ENCODE data around the gene SVEP1.
A peak's percentile ranks its signal among the peaks of the same experiment; 100 is the strongest.
"Not testable (repeated sequence)": the region's sequence is repeated elsewhere in the genome, so short reads cannot be mapped to it uniquely, and the experiment has no call there.

Gene SVEP1

GRCh38 chr9:110531776-110532175 lies 47.8 kb downstream of the SVEP1 start:
- H3K27me3 ChIP-seq (ENCODE audit: insufficient read depth, low read length, poor library complexity), result no peaks in the 10 kb centered on the region
- no peak overlapping the region for H2BK15ac ChIP-seq (replicated peaks; ENCODE audit: low read depth)
- peak; percentile 25 for DNase-seq

GRCh38 chr9:110531241-110531640 lies 48.3 kb downstream of the SVEP1 start:
- H3K4me3 ChIP-seq (ENCODE audit: low read length); H3K27ac ChIP-seq (ENCODE audit: low read depth, low read length); H3K9ac ChIP-seq (ENCODE audit: low read length); H2AK5ac ChIP-seq (ENCODE audit: low read length); H3K36me3 ChIP-seq (ENCODE audit: control insufficient read depth, insufficient read depth, low read length); H4K5ac ChIP-seq (ENCODE audit: low read length); H4K8ac ChIP-seq (ENCODE audit: low read depth, low read length); H3K18ac ChIP-seq (ENCODE audit: low read length); H2BK15ac ChIP-seq (replicated peaks; ENCODE audit: low read depth); H3K79me1 ChIP-seq (ENCODE audit: low read length); DNase-seq; H3K4ac ChIP-seq (ENCODE audit: low read depth, low read length); H3K79me2 ChIP-seq (ENCODE audit: control insufficient read depth, insufficient read depth, low read length); H3K27me3 ChIP-seq (ENCODE audit: insufficient read depth, low read length, poor library complexity); H3K56ac ChIP-seq (ENCODE audit: low read length); H3K23ac ChIP-seq (ENCODE audit: low read length); H3K4me2 ChIP-seq (ENCODE audit: low read length); H2BK120ac ChIP-seq (ENCODE audit: low read depth, low read length); H3K4me1 ChIP-seq (ENCODE audit: control insufficient read depth, low read depth, low read length); H2BK5ac ChIP-seq (ENCODE audit: low read length): not testable (repeated sequence)
- no CpG with 5 or more reads among the region's 1 CpG for WGBS (ENCODE audit: extremely low coverage, insufficient coverage, low lambda C conversion rate)

More at GRCh38 chr9:110531776-110532175, 47.8 kb downstream of the SVEP1 start:
- Histone ChIP-seq H4K8ac (ENCODE audit: low read depth, low read length) (no peak overlapping the region), H3K9ac (ENCODE audit: low read length) (no peak overlapping the region), H2BK5ac (ENCODE audit: low read length) (no peak overlapping the region), H3K4me3 (ENCODE audit: low read length) (no peak overlapping the region), H4K5ac (ENCODE audit: low read length) (no peak overlapping the region), H3K56ac (ENCODE audit: low read length) (no peak overlapping the region), H3K36me3 (ENCODE audit: control insufficient read depth, insufficient read depth, low read length) (no peaks in the 10 kb centered on the region), H3K18ac (ENCODE audit: low read length) (no peak overlapping the region), H3K4me2 (ENCODE audit: low read length) (no peak overlapping the region), H3K23ac (ENCODE audit: low read length) (no peak overlapping the region), H3K27ac (ENCODE audit: low read depth, low read length) (no peak overlapping the region), H3K79me1 (ENCODE audit: low read length) (no peaks in the 10 kb centered on the region), H3K4me1 (ENCODE audit: control insufficient read depth, low read depth, low read length) (no peaks in the 10 kb centered on the region), H3K79me2 (ENCODE audit: control insufficient read depth, insufficient read depth, low read length) (no peaks in the 10 kb centered on the region), H2AK5ac (ENCODE audit: low read length) (no peak overlapping the region), H2BK120ac (ENCODE audit: low read depth, low read length) (no peak overlapping the region), H3K4ac (ENCODE audit: low read depth, low read length) (no peak overlapping the region)

GRCh38 chr9:110528645-110529044 lies 50.9 kb downstream of the SVEP1 start:
- H2AK5ac ChIP-seq (ENCODE audit: low read length), result no peak overlapping the region
- no peak overlapping the region for H3K4ac ChIP-seq (ENCODE audit: low read depth, low read length)
- no peaks in the 10 kb centered on the region for H3K4me1 ChIP-seq (ENCODE audit: control insufficient read depth, low read depth, low read length)
- no peak overlapping the region for H3K9ac ChIP-seq (ENCODE audit: low read length)
- H3K79me2 ChIP-seq (ENCODE audit: control insufficient read depth, insufficient read depth, low read length), result no peaks in the 10 kb centered on the region
- H3K18ac ChIP-seq (ENCODE audit: low read length), result no peak overlapping the region
- no peak overlapping the region for H3K27ac ChIP-seq (ENCODE audit: low read depth, low read length)
- no peak for DNase-seq
- H3K56ac ChIP-seq (ENCODE audit: low read length), result no peak overlapping the region
- H4K5ac ChIP-seq (ENCODE audit: low read length), result no peak overlapping the region
- H3K23ac ChIP-seq (ENCODE audit: low read length), result no peak overlapping the region
- no peak overlapping the region for H3K4me3 ChIP-seq (ENCODE audit: low read length)
- H3K79me1 ChIP-seq (ENCODE audit: low read length), result no peaks in the 10 kb centered on the region
- no peak overlapping the region for H2BK5ac ChIP-seq (ENCODE audit: low read length)
- H3K27me3 ChIP-seq (ENCODE audit: insufficient read depth, low read length, poor library complexity), result no peaks in the 10 kb centered on the region
- no peak overlapping the region for H2BK120ac ChIP-seq (ENCODE audit: low read depth, low read length)
- H2BK15ac ChIP-seq (replicated peaks; ENCODE audit: low read depth), result no peak overlapping the region
- H3K4me2 ChIP-seq (ENCODE audit: low read length), result no peak overlapping the region
- no peak overlapping the region for H4K8ac ChIP-seq (ENCODE audit: low read depth, low read length)
- H3K36me3 ChIP-seq (ENCODE audit: control insufficient read depth, insufficient read depth, low read length), result no peaks in the 10 kb centered on the region

- Histone ChIP-seq H3K4me1 (ENCODE audit: control insufficient read depth, low read depth, low read length) (no peaks in the 10 kb centered on the region), H2BK120ac (ENCODE audit: low read depth, low read length) (no peak overlapping the region), H3K4ac (ENCODE audit: low read depth, low read length) (no peak overlapping the region), H2BK5ac (ENCODE audit: low read length) (no peak overlapping the region), H3K56ac (ENCODE audit: low read length) (no peak overlapping the region), H3K4me2 (ENCODE audit: low read length) (no peak overlapping the region), H3K27ac (ENCODE audit: low read depth, low read length) (no peak overlapping the region), H3K36me3 (ENCODE audit: control insufficient read depth, insufficient read depth, low read length) (no peaks in the 10 kb centered on the region), H4K5ac (ENCODE audit: low read length) (no peak overlapping the region), H2BK15ac (replicated peaks; ENCODE audit: low read depth) (no peak overlapping the region), H3K9ac (ENCODE audit: low read length) (no peak overlapping the region), H4K8ac (ENCODE audit: low read depth, low read length) (no peak overlapping the region), H3K23ac (ENCODE audit: low read length) (no peak overlapping the region), H3K79me1 (ENCODE audit: low read length) (no peaks in the 10 kb centered on the region), H3K4me3 (ENCODE audit: low read length) (no peak overlapping the region), H3K27me3 (ENCODE audit: insufficient read depth, low read length, poor library complexity) (no peaks in the 10 kb centered on the region), H3K18ac (ENCODE audit: low read length) (no peak overlapping the region), H2AK5ac (ENCODE audit: low read length) (no peak overlapping the region), H3K79me2 (ENCODE audit: control insufficient read depth, insufficient read depth, low read length) (no peaks in the 10 kb centered on the region)
- WGBS (ENCODE audit: extremely low coverage, insufficient coverage, low lambda C conversion rate), result no CpG with 5 or more reads among the region's 1 CpG
- DNase-seq, result no peak
These were observed 53.1 kb downstream of the SVEP1 start for GRCh38 chr9:110526426-110526825.

- H3K23ac ChIP-seq (ENCODE audit: low read length), result no peak overlapping the region
- no peak overlapping the region for H4K5ac ChIP-seq (ENCODE audit: low read length)
- H3K27ac ChIP-seq (ENCODE audit: low read depth, low read length), result no peak overlapping the region
- H2BK5ac ChIP-seq (ENCODE audit: low read length), result no peak overlapping the region
- no peak overlapping the region for H4K8ac ChIP-seq (ENCODE audit: low read depth, low read length)
- no peak overlapping the region for H3K18ac ChIP-seq (ENCODE audit: low read length)
- no peak for DNase-seq
- H3K79me1 ChIP-seq (ENCODE audit: low read length), result no peaks in the 10 kb centered on the region
- no peak overlapping the region for H2BK15ac ChIP-seq (replicated peaks; ENCODE audit: low read depth)
- no peaks in the 10 kb centered on the region for H3K79me2 ChIP-seq (ENCODE audit: control insufficient read depth, insufficient read depth, low read length)
- H3K4me2 ChIP-seq (ENCODE audit: low read length), result no peak overlapping the region
- H3K4me3 ChIP-seq (ENCODE audit: low read length), result no peak overlapping the region
- H2AK5ac ChIP-seq (ENCODE audit: low read length), result no peak overlapping the region
- H3K4me1 ChIP-seq (ENCODE audit: control insufficient read depth, low read depth, low read length), result no peaks in the 10 kb centered on the region
- H3K36me3 ChIP-seq (ENCODE audit: control insufficient read depth, insufficient read depth, low read length), result no peaks in the 10 kb centered on the region
- no CpG with 5 or more reads among the region's 2 CpGs for WGBS (ENCODE audit: extremely low coverage, insufficient coverage, low lambda C conversion rate)
- H2BK120ac ChIP-seq (ENCODE audit: low read depth, low read length), result no peak overlapping the region
- no peak overlapping the region for H3K9ac ChIP-seq (ENCODE audit: low read length)
- H3K4ac ChIP-seq (ENCODE audit: low read depth, low read length), result no peak overlapping the region
- H3K27me3 ChIP-seq (ENCODE audit: insufficient read depth, low read length, poor library complexity), result no peaks in the 10 kb centered on the region
- H3K56ac ChIP-seq (ENCODE audit: low read length), result no peak overlapping the region
These were observed 58.3 kb downstream of the SVEP1 start for GRCh38 chr9:110521206-110521605.

- Histone ChIP-seq H3K4me2 (ENCODE audit: low read length) (no peak overlapping the region), H2BK5ac (ENCODE audit: low read length) (no peak overlapping the region), H3K27me3 (ENCODE audit: insufficient read depth, low read length, poor library complexity) (no peaks in the 10 kb centered on the region), H3K4ac (ENCODE audit: low read depth, low read length) (no peak overlapping the region), H3K18ac (ENCODE audit: low read length) (no peak overlapping the region), H3K79me2 (ENCODE audit: control insufficient read depth, insufficient read depth, low read length) (no peaks in the 10 kb centered on the region), H3K4me1 (ENCODE audit: control insufficient read depth, low read depth, low read length) (no peaks in the 10 kb centered on the region), H3K9ac (ENCODE audit: low read length) (no peak overlapping the region), H3K79me1 (ENCODE audit: low read length) (no peaks in the 10 kb centered on the region), H2BK120ac (ENCODE audit: low read depth, low read length) (no peak overlapping the region), H3K4me3 (ENCODE audit: low read length) (no peak overlapping the region), H3K27ac (ENCODE audit: low read depth, low read length) (no peak overlapping the region), H2AK5ac (ENCODE audit: low read length) (no peak overlapping the region), H2BK15ac (replicated peaks; ENCODE audit: low read depth) (no peak overlapping the region), H4K8ac (ENCODE audit: low read depth, low read length) (no peak overlapping the region), H3K36me3 (ENCODE audit: control insufficient read depth, insufficient read depth, low read length) (no peaks in the 10 kb centered on the region), H3K56ac (ENCODE audit: low read length) (no peak overlapping the region), H4K5ac (ENCODE audit: low read length) (no peak overlapping the region), H3K23ac (ENCODE audit: low read length) (no peak overlapping the region)
- 100% methylated on average over 1 of the region's 6 CpGs for WGBS (ENCODE audit: extremely low coverage, insufficient coverage, low lambda C conversion rate)
- no peak for DNase-seq
These were observed 59.3 kb downstream of the SVEP1 start for GRCh38 chr9:110520120-110520701.

All from mesendoderm (in vitro differentiated cells).